ENCODE data around the gene ATP6V0E1.

DNA sequence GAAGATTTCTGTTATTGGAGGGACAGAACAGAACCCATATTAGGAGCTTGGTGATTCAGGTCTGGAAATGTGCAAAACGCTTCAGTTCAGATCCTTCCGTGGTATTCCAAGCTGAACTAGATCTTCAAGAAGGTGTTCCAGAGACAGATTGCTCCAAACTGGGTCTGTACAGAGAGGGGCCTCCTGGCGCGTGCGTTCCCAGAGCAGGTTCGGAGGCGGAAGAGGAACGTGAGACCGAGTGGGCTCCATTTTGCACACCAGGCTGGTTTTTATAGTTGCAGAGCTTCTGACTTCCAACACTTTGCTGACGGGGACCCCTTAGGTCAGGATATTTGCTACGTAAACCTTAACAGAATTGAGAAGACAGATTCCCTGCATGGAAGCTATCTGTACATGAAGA lies 41.0 kb upstream of the ATP6V0E1 start:
- TF ChIP-seq, protein P1, sequence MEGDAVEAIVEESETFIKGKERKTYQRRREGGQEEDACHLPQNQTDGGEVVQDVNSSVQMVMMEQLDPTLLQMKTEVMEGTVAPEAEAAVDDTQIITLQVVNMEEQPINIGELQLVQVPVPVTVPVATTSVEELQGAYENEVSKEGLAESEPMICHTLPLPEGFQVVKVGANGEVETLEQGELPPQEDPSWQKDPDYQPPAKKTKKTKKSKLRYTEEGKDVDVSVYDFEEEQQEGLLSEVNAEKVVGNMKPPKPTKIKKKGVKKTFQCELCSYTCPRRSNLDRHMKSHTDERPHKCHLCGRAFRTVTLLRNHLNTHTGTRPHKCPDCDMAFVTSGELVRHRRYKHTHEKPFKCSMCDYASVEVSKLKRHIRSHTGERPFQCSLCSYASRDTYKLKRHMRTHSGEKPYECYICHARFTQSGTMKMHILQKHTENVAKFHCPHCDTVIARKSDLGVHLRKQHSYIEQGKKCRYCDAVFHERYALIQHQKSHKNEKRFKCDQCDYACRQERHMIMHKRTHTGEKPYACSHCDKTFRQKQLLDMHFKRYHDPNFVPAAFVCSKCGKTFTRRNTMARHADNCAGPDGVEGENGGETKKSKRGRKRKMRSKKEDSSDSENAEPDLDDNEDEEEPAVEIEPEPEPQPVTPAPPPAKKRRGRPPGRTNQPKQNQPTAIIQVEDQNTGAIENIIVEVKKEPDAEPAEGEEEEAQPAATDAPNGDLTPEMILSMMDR (conservative IDR thresholded peaks at IDR 0.05; ENCODE audit: low read depth in 2 of 2) = no peak
- TF ChIP-seq, protein P2, sequence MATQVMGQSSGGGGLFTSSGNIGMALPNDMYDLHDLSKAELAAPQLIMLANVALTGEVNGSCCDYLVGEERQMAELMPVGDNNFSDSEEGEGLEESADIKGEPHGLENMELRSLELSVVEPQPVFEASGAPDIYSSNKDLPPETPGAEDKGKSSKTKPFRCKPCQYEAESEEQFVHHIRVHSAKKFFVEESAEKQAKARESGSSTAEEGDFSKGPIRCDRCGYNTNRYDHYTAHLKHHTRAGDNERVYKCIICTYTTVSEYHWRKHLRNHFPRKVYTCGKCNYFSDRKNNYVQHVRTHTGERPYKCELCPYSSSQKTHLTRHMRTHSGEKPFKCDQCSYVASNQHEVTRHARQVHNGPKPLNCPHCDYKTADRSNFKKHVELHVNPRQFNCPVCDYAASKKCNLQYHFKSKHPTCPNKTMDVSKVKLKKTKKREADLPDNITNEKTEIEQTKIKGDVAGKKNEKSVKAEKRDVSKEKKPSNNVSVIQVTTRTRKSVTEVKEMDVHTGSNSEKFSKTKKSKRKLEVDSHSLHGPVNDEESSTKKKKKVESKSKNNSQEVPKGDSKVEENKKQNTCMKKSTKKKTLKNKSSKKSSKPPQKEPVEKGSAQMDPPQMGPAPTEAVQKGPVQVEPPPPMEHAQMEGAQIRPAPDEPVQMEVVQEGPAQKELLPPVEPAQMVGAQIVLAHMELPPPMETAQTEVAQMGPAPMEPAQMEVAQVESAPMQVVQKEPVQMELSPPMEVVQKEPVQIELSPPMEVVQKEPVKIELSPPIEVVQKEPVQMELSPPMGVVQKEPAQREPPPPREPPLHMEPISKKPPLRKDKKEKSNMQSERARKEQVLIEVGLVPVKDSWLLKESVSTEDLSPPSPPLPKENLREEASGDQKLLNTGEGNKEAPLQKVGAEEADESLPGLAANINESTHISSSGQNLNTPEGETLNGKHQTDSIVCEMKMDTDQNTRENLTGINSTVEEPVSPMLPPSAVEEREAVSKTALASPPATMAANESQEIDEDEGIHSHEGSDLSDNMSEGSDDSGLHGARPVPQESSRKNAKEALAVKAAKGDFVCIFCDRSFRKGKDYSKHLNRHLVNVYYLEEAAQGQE (IDR thresholded peaks at IDR 0.05; ENCODE audit: unreplicated experiment) = no peak

All from GM23338 (cell line).